Measurements from ENCODE around the gene DHRS13. TPM values are rescaled to one million over a fixed set of nuclear protein-coding genes. Genes with fewer than 3 reads are reported as not detected.

DHRS13 gene
- total RNA-seq, 1 donor from 2014 or later = 30.6 TPM

- Mint-ChIP-seq H3K36me3 (ENCODE audit: low read depth) (peaks cover 2% of the 10 kb centered on the region), H3K9me3 (no peaks in the 10 kb centered on the region), H3K4me1 (ENCODE audit: low read depth) (peaks cover 15% of the 10 kb centered on the region), H3K27ac (peak overlapping the region; percentile 97), H3K27me3 (ENCODE audit: low read depth) (no peaks in the 10 kb centered on the region), H3K4me3 (ENCODE audit: low read depth) (no peak overlapping the region)
- intact Hi-C loops (cut with micrococcal nuclease) = loop anchor here (1.0 kb wide), 1 partner anchor 16 kb away; the partner anchor contains the start of gene ERAL1
- peak; percentile 39 for DNase-seq (ENCODE audit: low spot score)
These were observed 31.8 kb downstream of the DHRS13 start for GRCh38 chr17:28871056-28871579.

GRCh38 chr17:28867276-28867675, 35.6 kb downstream of the DHRS13 start:
- Mint-ChIP-seq H3K4me3 (ENCODE audit: low read depth) (no peak overlapping the region), H3K9me3 (no peaks in the 10 kb centered on the region), H3K36me3 (ENCODE audit: low read depth) (peaks cover 6% of the 10 kb centered on the region), H3K27me3 (ENCODE audit: low read depth) (no peaks in the 10 kb centered on the region), H3K27ac (no peak overlapping the region), H3K4me1 (ENCODE audit: low read depth) (peaks cover 10% of the 10 kb centered on the region)
- intact Hi-C loops (cut with micrococcal nuclease) = no loop called here
- DNase-seq (ENCODE audit: low spot score) = no peak

GRCh38 chr17:28865946-28866752, 36.7 kb downstream of the DHRS13 start:
- intact Hi-C loops (cut with micrococcal nuclease) = no loop called here
- H3K27ac Mint-ChIP-seq = no peak overlapping the region
- peaks cover 6% of the 10 kb centered on the region for H3K4me1 Mint-ChIP-seq (ENCODE audit: low read depth)
- no peaks in the 10 kb centered on the region for H3K9me3 Mint-ChIP-seq
- no peak overlapping the region for H3K4me3 Mint-ChIP-seq (ENCODE audit: low read depth)
- no peak for DNase-seq (ENCODE audit: low spot score)
- peaks cover 9% of the 10 kb centered on the region for H3K36me3 Mint-ChIP-seq (ENCODE audit: low read depth)
- no peaks in the 10 kb centered on the region for H3K27me3 Mint-ChIP-seq (ENCODE audit: low read depth)

- H3K27ac Mint-ChIP-seq = no peak overlapping the region
- intact Hi-C loops (cut with micrococcal nuclease) = no loop called here
These were observed 37.7 kb downstream of the DHRS13 start for GRCh38 chr17:28864991-28865849.

GRCh38 chr17:28863953-28864352, 38.9 kb downstream of the DHRS13 start:
- H3K9me3 Mint-ChIP-seq = no peaks in the 10 kb centered on the region
- H3K4me1 Mint-ChIP-seq (ENCODE audit: low read depth) = peaks cover 3% of the 10 kb centered on the region

More at GRCh38 chr17:28864991-28865849, 37.7 kb downstream of the DHRS13 start:
- DNase-seq (ENCODE audit: low spot score) = no peak
- Mint-ChIP-seq H3K9me3 (no peaks in the 10 kb centered on the region), H3K4me3 (ENCODE audit: low read depth) (no peak overlapping the region), H3K36me3 (ENCODE audit: low read depth) (peaks cover 12% of the 10 kb centered on the region), H3K27me3 (ENCODE audit: low read depth) (no peaks in the 10 kb centered on the region), H3K4me1 (ENCODE audit: low read depth) (peaks cover 3% of the 10 kb centered on the region)

GRCh38 chr17:28862561-28862960, 40.3 kb downstream of the DHRS13 start:
- DNase-seq (ENCODE audit: low spot score) = no peak
- peaks cover 32% of the 10 kb centered on the region for H3K36me3 Mint-ChIP-seq (ENCODE audit: low read depth)
- H3K4me3 Mint-ChIP-seq (ENCODE audit: low read depth) = no peak overlapping the region
- intact Hi-C loops (cut with micrococcal nuclease) = no loop called here
- no peaks in the 10 kb centered on the region for H3K27me3 Mint-ChIP-seq (ENCODE audit: low read depth)
- no peaks in the 10 kb centered on the region for H3K9me3 Mint-ChIP-seq
- no peak overlapping the region for H3K27ac Mint-ChIP-seq
- peaks cover 12% of the 10 kb centered on the region for H3K4me1 Mint-ChIP-seq (ENCODE audit: low read depth)

More at GRCh38 chr17:28863953-28864352, 38.9 kb downstream of the DHRS13 start:
- Mint-ChIP-seq H3K27me3 (ENCODE audit: low read depth) (no peaks in the 10 kb centered on the region), H3K4me3 (ENCODE audit: low read depth) (no peak overlapping the region), H3K27ac (no peak overlapping the region), H3K36me3 (ENCODE audit: low read depth) (peaks cover 18% of the 10 kb centered on the region)
- intact Hi-C loops (cut with micrococcal nuclease) = no loop called here
- no peak for DNase-seq (ENCODE audit: low spot score)

GRCh38 chr17:28861393-28862203, 41.3 kb downstream of the DHRS13 start:
- Mint-ChIP-seq H3K4me1 (ENCODE audit: low read depth) (peaks cover 12% of the 10 kb centered on the region), H3K27ac (no peak overlapping the region), H3K9me3 (no peaks in the 10 kb centered on the region), H3K27me3 (ENCODE audit: low read depth) (no peaks in the 10 kb centered on the region), H3K4me3 (ENCODE audit: low read depth) (no peak overlapping the region), H3K36me3 (ENCODE audit: low read depth) (peaks cover 39% of the 10 kb centered on the region)
- intact Hi-C loops (cut with micrococcal nuclease) = no loop called here
- no peak for DNase-seq (ENCODE audit: low spot score)

- Mint-ChIP-seq H3K27me3 (ENCODE audit: low read depth) (no peaks in the 10 kb centered on the region), H3K4me3 (ENCODE audit: low read depth) (no peak overlapping the region), H3K36me3 (ENCODE audit: low read depth) (peaks cover 42% of the 10 kb centered on the region), H3K9me3 (no peaks in the 10 kb centered on the region), H3K4me1 (ENCODE audit: low read depth) (peaks cover 17% of the 10 kb centered on the region), H3K27ac (no peak overlapping the region)
- intact Hi-C loops (cut with micrococcal nuclease) = no loop called here
- DNase-seq (ENCODE audit: low spot score) = no peak
These were observed 42.5 kb downstream of the DHRS13 start for GRCh38 chr17:28860363-28860808.

GRCh38 chr17:28858801-28859355, 44.0 kb downstream of the DHRS13 start:
- no peak for DNase-seq (ENCODE audit: low spot score)
- intact Hi-C loops (cut with micrococcal nuclease) = no loop called here

GRCh38 chr17:28857905-28858800, 44.7 kb downstream of the DHRS13 start:
- H3K27ac Mint-ChIP-seq = peak overlapping the region; percentile 76
- peaks cover 24% of the 10 kb centered on the region for H3K4me1 Mint-ChIP-seq (ENCODE audit: low read depth)
- H3K4me3 Mint-ChIP-seq (ENCODE audit: low read depth) = peak overlapping the region; percentile 28
- intact Hi-C loops (cut with micrococcal nuclease) = no loop called here
- H3K27me3 Mint-ChIP-seq (ENCODE audit: low read depth) = no peaks in the 10 kb centered on the region
- H3K36me3 Mint-ChIP-seq (ENCODE audit: low read depth) = peaks cover 47% of the 10 kb centered on the region
- no peak for DNase-seq (ENCODE audit: low spot score)
- no peaks in the 10 kb centered on the region for H3K9me3 Mint-ChIP-seq

More at GRCh38 chr17:28858801-28859355, 44.0 kb downstream of the DHRS13 start:
- Mint-ChIP-seq H3K36me3 (ENCODE audit: low read depth) (peaks cover 47% of the 10 kb centered on the region), H3K4me1 (ENCODE audit: low read depth) (peaks cover 24% of the 10 kb centered on the region), H3K27me3 (ENCODE audit: low read depth) (no peaks in the 10 kb centered on the region), H3K27ac (peak overlapping the region; percentile 42), H3K9me3 (no peaks in the 10 kb centered on the region), H3K4me3 (ENCODE audit: low read depth) (no peak overlapping the region)

- Mint-ChIP-seq H3K27ac (no peak overlapping the region), H3K27me3 (ENCODE audit: low read depth) (no peaks in the 10 kb centered on the region), H3K4me1 (ENCODE audit: low read depth) (peaks cover 24% of the 10 kb centered on the region), H3K9me3 (no peaks in the 10 kb centered on the region), H3K36me3 (ENCODE audit: low read depth) (peaks cover 40% of the 10 kb centered on the region), H3K4me3 (ENCODE audit: low read depth) (peak overlapping the region; percentile 86)
- intact Hi-C loops (cut with micrococcal nuclease) = no loop called here
- DNase-seq (ENCODE audit: low spot score) = no peak
These were observed 46.8 kb downstream of the DHRS13 start for GRCh38 chr17:28856028-28856574.

Data from activated T-helper 2 cell treated with anti-CD3 and anti-CD28 coated beads, Interferon-gamma antibody, Interleukin-2, Interleukin-4, amounts not matched to agents 10 μg/mL and 5 μg/mL and 100 μg/mL, durations not matched to agents 14 hours and 24 hours and 36 hours (primary cell).